HG03039 (cell line): ENCODE measurements around the gene RNF224.
"Not testable (repeated sequence)": the region's sequence is repeated elsewhere in the genome, so short reads cannot be mapped to it uniquely, and the experiment has no call there.

Experiments used
- ATAC-seq: cut with Tn5 transposase; IDR thresholded peaks from one replicate; pipeline ENCODE4 v1.9.1; 2021; ENCODE audit warnings: mild to moderate bottlenecking, moderate library complexity; ENCODE audit not compliant: unreplicated experiment

RNF224 gene

GRCh38 chr9:137237759-137238726, 10.7 kb downstream of the RNF224 start:
- no peak for ATAC-seq

- ATAC-seq: not testable (repeated sequence)
These were observed 12.4 kb downstream of the RNF224 start for GRCh38 chr9:137239541-137240200.

GRCh38 chr9:137240318-137240840, 13.1 kb downstream of the RNF224 start:
- peak; percentile 14 for ATAC-seq

GRCh38 chr9:137240841-137241489, 13.7 kb downstream of the RNF224 start, which contains the start of gene TUBB4B:
Gene TUBB4B (plus strand): TSS chr9:137241287. CDS start chr9:137241361, 74 bp downstream.
- peak; percentile 65 for ATAC-seq

DNA sequence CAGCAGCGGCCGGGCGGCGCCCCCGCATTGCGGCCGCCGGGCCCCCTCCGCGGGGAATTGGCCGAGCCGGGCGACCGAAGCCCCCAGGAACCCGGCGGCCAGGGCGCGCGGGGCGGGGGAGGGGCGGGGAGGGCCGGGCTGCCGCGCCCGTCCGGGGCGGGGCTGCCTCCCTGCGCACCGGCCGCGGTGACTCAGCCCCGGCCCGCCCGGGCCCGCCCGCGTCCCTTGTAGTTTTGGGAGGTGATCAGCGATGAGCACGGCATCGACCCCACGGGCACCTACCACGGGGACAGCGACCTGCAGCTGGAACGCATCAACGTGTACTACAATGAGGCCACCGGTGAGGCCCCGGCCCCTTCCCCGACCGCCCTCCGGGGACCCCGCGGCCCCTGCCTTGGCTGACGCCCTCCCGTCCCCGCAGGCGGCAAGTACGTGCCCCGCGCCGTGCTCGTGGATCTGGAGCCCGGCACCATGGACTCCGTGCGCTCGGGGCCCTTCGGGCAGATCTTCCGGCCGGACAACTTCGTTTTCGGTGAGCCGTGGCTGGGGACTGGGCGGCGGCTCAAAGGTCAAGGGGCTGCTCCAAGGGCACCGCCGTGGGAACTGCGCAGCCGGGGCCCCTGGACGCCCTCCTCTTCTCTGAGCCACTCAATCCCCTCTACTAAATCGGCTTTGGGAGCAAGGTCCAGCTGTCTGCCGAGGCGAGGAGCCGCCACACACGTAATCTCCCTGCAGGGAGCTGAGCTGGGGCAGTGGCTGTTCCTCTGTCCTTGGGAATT, 14.4 kb downstream of the RNF224 start:
- peak; percentile 11 for ATAC-seq

GRCh38 chr9:137242269-137243203, 15.2 kb downstream of the RNF224 start:
- no peak for ATAC-seq

GRCh38 chr9:137243266-137243625, 15.9 kb downstream of the RNF224 start:
- ATAC-seq: not testable (repeated sequence)

DNA sequence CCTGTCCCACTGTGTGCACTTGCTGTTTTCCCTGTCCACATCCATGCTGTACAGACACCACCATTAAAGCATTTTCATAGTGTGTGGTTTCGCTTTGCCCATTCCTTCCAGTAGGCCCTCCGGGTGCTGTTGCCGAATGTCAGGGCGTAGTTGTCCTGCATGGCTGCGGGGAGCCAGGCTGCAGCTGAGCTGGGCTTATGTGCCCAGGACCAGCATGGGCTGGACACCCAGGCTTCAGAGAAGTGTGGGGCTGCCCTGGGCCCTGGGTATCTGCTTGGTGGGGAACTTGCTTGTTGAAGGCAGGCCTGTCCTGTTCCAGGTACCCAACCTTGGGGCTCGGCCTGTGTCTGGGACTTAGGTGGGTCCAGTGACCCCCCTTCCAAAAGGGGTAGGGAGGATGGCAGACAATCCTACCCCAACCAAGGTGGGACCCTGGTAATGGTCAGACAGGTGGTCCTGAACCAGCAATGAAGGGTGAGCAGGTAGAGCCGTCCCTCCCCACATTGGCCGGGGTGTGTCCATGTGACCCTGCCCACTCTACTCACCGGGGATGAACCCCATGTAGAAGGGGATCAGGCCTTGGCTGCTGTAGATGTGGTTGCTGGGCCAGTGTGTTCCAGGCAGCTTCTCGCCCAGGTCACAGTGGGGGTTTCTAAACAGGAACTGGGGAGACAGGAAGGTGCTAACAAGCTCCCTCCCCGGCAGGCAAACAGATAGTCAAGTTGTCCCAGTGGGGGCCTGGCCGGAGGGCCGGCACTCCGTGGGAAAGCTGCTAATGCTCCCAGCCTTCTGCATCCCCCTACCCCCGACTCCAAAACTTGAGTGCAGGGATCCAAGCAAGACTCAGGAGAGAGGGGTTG, 16.6 kb downstream of the RNF224 start:
- no peak for ATAC-seq

DNA sequence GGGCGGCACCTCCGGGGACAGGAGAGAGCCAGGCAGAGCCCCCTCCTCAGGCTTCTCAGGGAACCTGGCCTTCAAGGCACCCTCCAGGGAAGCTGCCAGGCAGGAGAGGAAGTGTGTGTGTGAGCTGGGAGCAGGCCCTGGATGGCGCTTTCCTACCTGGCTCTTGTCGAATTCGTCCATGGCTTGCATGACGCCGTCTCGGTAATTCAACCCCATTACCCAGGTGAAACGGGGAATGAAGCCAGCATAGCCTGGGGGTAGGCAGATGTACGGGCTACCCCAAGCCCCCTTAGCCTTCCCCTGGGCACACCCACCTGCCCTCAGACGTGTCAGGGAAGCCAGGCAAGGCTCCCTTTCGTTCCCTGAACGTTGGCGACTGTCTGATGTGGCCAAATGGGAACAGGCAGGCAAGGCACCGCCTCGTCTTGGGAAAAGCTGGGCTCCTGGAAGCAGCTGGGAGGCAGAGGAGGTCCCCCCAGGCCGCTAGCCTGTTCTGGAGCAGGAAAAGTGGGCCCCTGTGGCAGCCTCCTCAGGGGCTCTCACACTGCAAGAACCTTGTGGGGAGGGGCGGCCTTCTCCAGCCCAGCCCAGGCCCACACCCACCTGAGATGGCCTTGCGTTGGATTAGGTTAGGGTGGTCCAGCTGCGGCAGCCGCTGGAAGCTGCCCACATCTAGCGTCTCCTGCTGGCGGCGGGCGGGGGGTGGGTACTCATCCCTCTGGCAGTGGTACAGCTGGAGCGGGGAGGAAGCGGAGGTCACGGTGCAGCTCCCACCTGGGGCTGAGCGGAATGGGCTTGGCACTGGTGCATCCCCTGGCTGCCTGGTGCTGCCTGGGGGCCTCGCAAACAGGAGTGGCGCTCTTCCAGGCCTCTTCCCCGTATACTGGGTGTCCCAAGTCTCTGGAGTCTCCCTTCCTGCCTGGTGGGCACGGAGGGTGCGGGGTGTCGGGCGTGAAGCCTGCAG, 17.5 kb downstream of the RNF224 start:
- no peak for ATAC-seq

DNA sequence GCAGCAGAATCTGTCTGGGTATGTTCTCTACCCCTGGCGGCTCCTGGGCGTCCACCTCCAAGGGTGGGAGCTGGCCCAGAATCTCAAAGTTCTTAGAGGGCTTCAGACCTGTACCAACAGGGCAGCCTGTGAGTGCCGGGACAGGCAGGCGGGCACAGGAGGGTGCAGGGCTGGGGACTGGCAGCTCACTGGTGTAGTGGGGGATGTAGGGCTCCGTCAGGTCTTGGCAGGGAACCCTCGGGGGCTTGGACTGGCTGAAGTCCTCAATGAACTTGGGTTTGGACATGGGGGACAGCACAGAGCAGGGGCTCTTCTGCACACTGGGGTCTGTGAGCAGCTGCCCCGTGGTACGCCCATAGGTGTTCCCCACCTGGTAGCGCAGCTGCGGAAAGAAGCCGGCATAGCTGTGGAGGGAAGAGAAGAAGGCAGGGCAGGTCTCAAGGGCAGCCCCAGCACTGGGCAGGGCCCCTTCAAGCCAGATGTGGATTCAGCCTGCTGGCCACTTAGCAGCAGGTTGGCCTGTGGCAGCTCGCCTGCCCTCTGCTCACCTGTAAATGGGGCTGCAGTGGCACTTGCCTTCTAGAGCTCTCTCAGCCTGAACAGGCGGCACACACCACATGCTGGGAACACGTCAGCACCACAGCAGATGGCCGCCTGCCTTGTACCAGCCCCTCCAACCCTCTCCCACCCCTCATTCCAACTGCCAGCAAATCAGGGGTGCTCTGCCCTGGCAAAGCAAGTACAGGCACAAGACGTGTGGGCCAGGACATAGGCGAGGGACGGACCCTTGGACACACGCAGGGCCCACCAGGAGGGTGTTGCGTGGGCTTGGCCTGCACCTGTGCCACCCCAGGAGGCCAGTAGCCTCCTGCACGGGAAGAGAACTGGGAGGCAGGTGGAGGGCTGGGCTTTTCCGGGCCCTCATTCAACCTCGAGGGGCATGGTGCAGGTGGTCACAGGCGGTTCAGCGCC, 18.4 kb downstream of the RNF224 start:
- ATAC-seq: no peak

GRCh38 chr9:137247135-137247915, 20.0 kb downstream of the RNF224 start:
- no peak for ATAC-seq

- ATAC-seq: no peak
These were observed 20.5 kb downstream of the RNF224 start for GRCh38 chr9:137247916-137248175.

DNA sequence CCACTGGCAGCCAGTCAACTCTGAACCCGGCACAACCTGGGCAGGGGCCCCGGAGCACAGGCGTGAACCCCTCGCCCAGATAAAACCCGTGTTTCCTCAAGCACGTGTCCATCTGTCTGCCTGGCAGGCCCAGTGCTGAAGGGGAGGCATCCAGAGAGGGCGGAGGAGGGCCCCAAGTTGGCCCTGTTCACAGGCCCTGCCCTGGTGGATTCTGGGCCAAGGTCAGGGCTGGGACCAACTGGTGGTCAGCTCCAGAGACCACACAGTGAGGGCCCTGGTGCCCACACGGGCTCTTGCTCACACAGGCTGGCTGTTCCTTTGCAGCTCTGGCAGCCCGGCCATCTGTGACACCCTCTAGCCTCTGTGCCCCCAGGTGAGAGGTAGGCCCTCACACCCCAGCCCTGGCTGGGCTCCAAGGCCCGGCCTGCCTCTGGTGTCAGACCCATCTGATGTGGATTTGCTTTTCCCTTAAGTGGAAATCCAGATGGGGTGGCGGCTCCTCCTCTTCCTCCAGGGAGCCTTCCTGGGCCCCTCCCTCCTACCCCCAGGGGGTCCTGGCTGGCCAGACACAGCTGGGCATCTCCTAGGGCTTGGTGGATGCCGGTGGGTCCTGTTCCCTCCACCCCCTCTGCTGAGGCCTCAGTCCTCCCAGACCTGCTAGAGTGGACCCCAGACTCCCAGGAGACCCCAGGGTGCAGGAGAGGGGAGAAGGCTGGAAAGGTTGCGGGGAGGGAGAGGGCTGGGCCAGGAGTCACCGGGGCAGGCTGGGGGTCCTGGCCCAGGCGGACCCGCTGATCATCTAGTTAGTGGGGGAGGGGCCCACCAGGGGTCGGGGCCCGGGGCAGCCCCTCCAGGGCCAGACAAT, 23.3 kb downstream of the RNF224 start:
- ATAC-seq: no peak

- no peak for ATAC-seq
These were observed 23.8 kb downstream of the RNF224 start, which contains the start of gene STPG3 for GRCh38 chr9:137251194-137251461. Gene STPG3 (plus strand): TSS chr9:137251286. CDS start chr9:137251287, 1 bp downstream.
